Right lobe of liver (tissue), 6 donors: Measurements from ENCODE around the gene HCN2. TPM values are rescaled to one million over a fixed set of nuclear protein-coding genes. Genes with fewer than 3 reads are reported as not detected.

ENCODE experiments used
- ATAC-seq, 4 donors: fragments of 200-7000 bp; cut with Tn5 transposase; one replicate each; pipeline ENCODE4 v1.9.1; 2020; ENCODE audit warnings: mild to moderate bottlenecking in 4 of 4, moderate library complexity in 4 of 4
- DNase-seq, 3 donors: peaks; one replicate each; pipeline ENCODE4 v3.0.0-alpha.2; 2020
- H3K27ac ChIP-seq, 3 donors: fragments of 200-600 bp; one replicate each; pipeline ENCODE4 v1.8.0; 2022
- H3K27me3 ChIP-seq, 2 donors: fragments of 200-600 bp; one replicate each; pipeline ENCODE4 v1.8.0; 2022
- H3K36me3 ChIP-seq, 4 donors: fragments of 200-600 bp; sonication (generic) in 1 of 4; one replicate each; pipeline versions ENCODE4 v1.5.1 to v1.8.0; 2017 to 2022; ENCODE audit warnings: control low read depth in 1 of 4
- H3K4me1 ChIP-seq, 4 donors: fragments of 200-600 bp; sonication (generic) in 1 of 4; one replicate each; pipeline versions ENCODE4 v1.5.1 to v1.8.0; 2017 to 2022; ENCODE audit warnings: control low read depth in 1 of 4
- H3K4me3 ChIP-seq, 3 donors: fragments of 200-600 bp; one replicate each; pipeline ENCODE4 v1.8.0; 2022
- H3K9me3 ChIP-seq, 4 donors: fragments of 200-600 bp; sonication (generic) in 1 of 4; one replicate each; pipeline versions ENCODE4 v1.5.1 to v1.8.0; 2017 to 2022; ENCODE audit warnings: control low read depth in 1 of 4
- POLR2A ChIP-seq: fragments of 450-650 bp; IDR thresholded peaks from one replicate; pipeline ENCODE4 v1.6.1; 2017; ENCODE audit warnings: antibody characterized with exemption, mild to moderate bottlenecking
- WGBS: methylation state at CpG from one replicate; pipeline ENCODE4 v1.1.6; 2018; ENCODE audit warnings: low coverage, low lambda C conversion rate; ENCODE audit not compliant: insufficient coverage; ENCODE audit errors: missing lambda C conversion rate; 5-methylcytosine and 5-hydroxymethylcytosine counted together
- intact Hi-C, 2 donors: fragments of 100-400 bp; cut with DNase I; formaldehyde crosslinking; loops; one replicate each; pipeline versions ENCODE4 v1.11.2 to v1.14.1; 2022
- total RNA-seq, 6 experiments: library from RNA; depleted of rRNA in 2 of 6; stranded (reverse); fragments of >200 nt in 2 of 6; fragmentation: NEBNext Ultra II Directional in 3 of 6; extraction: Animal tissue kit (Norgen Biotek cat#: 25700) in 3 of 6; gene quantifications; one replicate each; pipeline versions ENCODE4 v1.1.0 to v1.2.4, GENCODE V29; 2016 to 2023
- TF ChIP-seq, protein P1 (sequence below), 4 donors: fragments of 200-600 bp in 3 of 4; fragments of 450-650 bp in 1 of 4; IDR thresholded peaks; one replicate each; pipeline versions ENCODE4 v1.5.1 to v1.8.0; 2016 to 2022; ENCODE audit warnings: antibody characterized with exemption in 4 of 4, mild to moderate bottlenecking in 2 of 4
- donor health status: DM: no; HTN: yes; CAD: no.
- donor health status: DM: no; HTN: no; CAD: no.
- donor health status: DM: no; HTN: no; CAD: no.
- donor health status: DM: no; HTN: yes; CAD: no.
- donor health status: DM: no; HTN: yes; CAD: no.

Gene HCN2
- total RNA-seq, 6 experiments from 2014 or later = 0.05 to 0.27 (median 0.09) TPM; not detected in 1

DNA sequence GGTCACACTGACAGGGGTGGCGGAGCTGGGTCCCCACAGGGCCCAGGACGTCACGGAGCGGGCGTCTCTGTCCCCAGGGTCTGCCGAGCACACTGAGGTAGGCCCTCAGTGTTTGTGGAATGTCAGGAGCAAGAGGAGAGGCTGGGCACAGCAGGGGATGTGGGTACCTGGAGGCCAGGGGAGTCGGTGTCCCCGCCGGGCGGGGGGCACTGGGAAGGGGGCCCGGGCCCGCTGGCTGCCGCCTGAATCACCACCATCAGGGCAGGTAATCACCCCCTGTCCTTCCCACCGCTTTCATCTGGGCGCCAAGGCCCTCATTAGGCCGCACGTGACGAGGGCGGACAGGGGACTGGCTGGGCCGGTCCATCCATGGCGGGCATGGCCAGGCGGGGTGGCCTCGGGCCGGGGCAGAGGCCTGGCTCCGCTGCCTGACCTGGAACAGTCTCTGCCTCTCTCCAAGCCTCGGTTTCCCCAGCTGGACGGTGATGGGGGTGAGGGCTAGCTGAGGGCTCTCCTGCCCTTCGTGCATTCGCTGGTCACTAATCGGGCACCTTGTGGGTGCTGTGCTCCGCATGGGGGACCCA lies 51.0 kb downstream of the HCN2 start:
- intact Hi-C loops = no loop called here
- Histone ChIP-seq H3K27ac (no peak overlapping the region), H3K4me1 (no peaks in the 10 kb centered on the region), H3K27me3 (no peaks in the 10 kb centered on the region), H3K4me3 (no peak overlapping the region), H3K36me3 (no peaks in the 10 kb centered on the region), H3K9me3 (no peaks in the 10 kb centered on the region)
- ATAC-seq = no peak
- no CpG with 5 or more reads among the region's 31 CpGs for WGBS
- DNase-seq = no peak
- TF ChIP-seq, protein P1, sequence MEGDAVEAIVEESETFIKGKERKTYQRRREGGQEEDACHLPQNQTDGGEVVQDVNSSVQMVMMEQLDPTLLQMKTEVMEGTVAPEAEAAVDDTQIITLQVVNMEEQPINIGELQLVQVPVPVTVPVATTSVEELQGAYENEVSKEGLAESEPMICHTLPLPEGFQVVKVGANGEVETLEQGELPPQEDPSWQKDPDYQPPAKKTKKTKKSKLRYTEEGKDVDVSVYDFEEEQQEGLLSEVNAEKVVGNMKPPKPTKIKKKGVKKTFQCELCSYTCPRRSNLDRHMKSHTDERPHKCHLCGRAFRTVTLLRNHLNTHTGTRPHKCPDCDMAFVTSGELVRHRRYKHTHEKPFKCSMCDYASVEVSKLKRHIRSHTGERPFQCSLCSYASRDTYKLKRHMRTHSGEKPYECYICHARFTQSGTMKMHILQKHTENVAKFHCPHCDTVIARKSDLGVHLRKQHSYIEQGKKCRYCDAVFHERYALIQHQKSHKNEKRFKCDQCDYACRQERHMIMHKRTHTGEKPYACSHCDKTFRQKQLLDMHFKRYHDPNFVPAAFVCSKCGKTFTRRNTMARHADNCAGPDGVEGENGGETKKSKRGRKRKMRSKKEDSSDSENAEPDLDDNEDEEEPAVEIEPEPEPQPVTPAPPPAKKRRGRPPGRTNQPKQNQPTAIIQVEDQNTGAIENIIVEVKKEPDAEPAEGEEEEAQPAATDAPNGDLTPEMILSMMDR (IDR thresholded peaks at IDR 0.05) = no peak
- no peak for TF ChIP-seq POLR2A

DNA sequence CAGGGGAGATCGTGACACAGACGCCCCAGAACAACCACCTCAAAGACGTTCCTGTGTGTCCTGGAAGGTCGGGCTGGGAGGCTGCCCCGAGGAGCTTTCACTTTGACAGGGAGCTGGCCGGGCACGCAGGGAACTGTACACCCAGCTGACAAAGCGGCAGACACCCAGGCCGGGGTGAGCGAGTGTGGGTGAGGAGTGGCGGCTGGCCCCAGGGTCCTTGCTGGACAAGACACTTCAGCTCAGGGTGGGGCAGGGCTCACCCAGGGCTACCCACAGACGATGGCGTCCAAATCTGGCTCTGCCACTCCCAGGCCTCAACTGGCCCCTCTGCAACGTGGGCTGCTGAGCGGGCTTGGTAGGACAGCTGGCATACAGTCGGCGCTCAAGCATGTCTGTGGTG lies 52.0 kb downstream of the HCN2 start:
- Histone ChIP-seq H3K4me3 (no peak overlapping the region), H3K36me3 (peaks cover 0 to 6% (median under 1%) of the 10 kb centered on the region in 4 donors), H3K27me3 (no peaks in the 10 kb centered on the region), H3K4me1 (no peaks in the 10 kb centered on the region), H3K27ac (no peak overlapping the region), H3K9me3 (no peaks in the 10 kb centered on the region)
- TF ChIP-seq POLR2A = no peak
- TF ChIP-seq, protein P1 (IDR thresholded peaks at IDR 0.05) = no peak
- intact Hi-C loops = no loop called here
- whole genome bisulfite sequencing = 90% methylated on average over 4 of the region's 17 CpGs
- ATAC-seq (no peak), DNase-seq (no peak)

DNA sequence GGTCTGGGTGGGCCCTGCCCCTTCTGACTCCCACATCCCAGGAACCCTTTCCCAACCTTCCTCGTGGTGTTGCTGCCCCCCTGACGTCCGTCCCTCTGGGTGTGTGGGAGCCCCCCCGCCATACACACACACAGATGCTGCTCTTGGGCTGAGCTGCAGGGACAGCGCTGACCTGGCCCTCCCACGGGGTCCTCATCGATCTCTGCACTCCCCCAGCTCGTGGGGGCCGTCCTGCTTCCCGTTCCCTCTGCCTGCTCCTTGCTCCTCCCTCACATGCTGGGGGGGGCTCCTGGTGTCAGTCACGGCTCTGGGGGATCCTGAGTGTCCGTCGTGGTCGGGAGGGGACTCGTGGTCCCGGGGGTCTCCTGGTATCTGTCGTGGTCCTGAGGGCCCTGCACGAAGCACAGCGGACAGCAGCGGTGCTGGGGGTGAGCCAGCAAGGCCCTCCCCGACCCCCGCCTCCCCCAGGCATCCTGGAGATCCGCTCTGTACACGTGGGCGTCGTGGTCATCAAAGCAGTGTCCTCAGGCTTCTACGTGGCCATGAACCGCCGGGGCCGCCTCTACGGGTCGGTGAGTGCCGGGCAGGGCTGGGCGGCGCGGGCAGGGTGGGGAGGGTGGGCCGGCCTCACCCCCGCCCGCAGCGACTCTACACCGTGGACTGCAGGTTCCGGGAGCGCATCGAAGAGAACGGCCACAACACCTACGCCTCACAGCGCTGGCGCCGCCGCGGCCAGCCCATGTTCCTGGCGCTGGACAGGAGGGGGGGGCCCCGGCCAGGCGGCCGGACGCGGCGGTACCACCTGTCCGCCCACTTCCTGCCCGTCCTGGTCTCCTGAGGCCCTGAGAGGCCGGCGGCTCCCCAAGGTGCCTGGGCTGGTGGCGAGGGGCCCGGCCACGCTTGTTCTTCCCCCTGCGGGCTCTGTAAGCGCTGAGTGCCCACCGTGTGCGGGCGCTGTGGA lies 53.4 kb downstream of the HCN2 start:
- WGBS = no CpG with 5 or more reads among the region's 70 CpGs
- intact Hi-C loops = no loop called here
- TF ChIP-seq, protein P1 (IDR thresholded peaks at IDR 0.05) = no peak
- no peak for TF ChIP-seq POLR2A
- H3K27me3 ChIP-seq = no peaks in the 10 kb centered on the region
- ATAC-seq (no peak), DNase-seq (peak in 1 of 3 donors; percentile 17)
- no peaks in the 10 kb centered on the region for H3K4me1 ChIP-seq
- H3K9me3 ChIP-seq = no peaks in the 10 kb centered on the region
- H3K27ac ChIP-seq = no peak overlapping the region
- H3K4me3 ChIP-seq = no peak overlapping the region
- H3K36me3 ChIP-seq = peaks cover 0 to 19% (median 7%) of the 10 kb centered on the region in 4 donors

DNA sequence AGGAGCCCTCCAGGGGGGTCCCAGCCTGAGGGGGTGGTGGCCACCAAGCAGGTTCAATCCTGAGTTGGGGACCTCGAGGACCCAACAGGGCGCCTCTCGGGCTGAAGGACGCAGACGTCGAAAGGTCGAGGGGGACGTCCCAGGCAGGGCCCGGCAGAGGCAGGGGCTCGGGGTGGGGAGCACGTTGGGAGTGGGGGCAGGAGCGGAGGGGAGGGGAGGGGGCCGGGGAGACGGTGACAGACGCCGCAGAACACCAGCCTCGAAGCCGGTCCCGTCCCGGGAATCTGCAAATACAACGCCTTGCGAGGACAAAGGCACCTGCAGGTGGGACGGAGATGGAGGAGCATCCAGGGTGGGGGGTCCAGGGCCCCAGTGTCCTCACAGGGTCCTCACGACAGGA lies 54.1 kb downstream of the HCN2 start:
- H3K36me3 ChIP-seq = peaks cover 0 to 26% (median 11%) of the 10 kb centered on the region in 4 donors
- H3K4me3 ChIP-seq = no peak overlapping the region
- DNase-seq (no peak), ATAC-seq (no peak)
- no peaks in the 10 kb centered on the region for H3K4me1 ChIP-seq
- H3K9me3 ChIP-seq = no peaks in the 10 kb centered on the region
- intact Hi-C loops = no loop called here
- no peak for TF ChIP-seq POLR2A
- TF ChIP-seq, protein P1 (IDR thresholded peaks at IDR 0.05) = no peak
- no peaks in the 10 kb centered on the region for H3K27me3 ChIP-seq
- WGBS = 89% methylated on average over 8 of the region's 24 CpGs
- no peak overlapping the region for H3K27ac ChIP-seq
